Measurements from ENCODE around the gene HSPB8. TPM values are rescaled to one million over a fixed set of nuclear protein-coding genes. Genes with fewer than 3 reads are reported as not detected.

The HSPB8 gene
- total RNA-seq, 1 donor, result 2.9 TPM

- Histone ChIP-seq H4K20me1 (ENCODE audit: insufficient read depth, low read length) (no peaks in the 10 kb centered on the region), H3K4me1 (ENCODE audit: insufficient read depth, low read length) (no peaks in the 10 kb centered on the region), H3K27me3 (ENCODE audit: insufficient read depth, low read length) (no peaks in the 10 kb centered on the region), H3K9me3 (ENCODE audit: low read depth, low read length) (no peaks in the 10 kb centered on the region), H2AFZ (ENCODE audit: low read length) (no peak overlapping the region), H3K4me2 (ENCODE audit: insufficient read depth, low read length) (no peak overlapping the region), H3K4me3 (ENCODE audit: insufficient read depth, low read length) (no peak overlapping the region), H3K36me3 (ENCODE audit: insufficient read depth, low read length) (no peaks in the 10 kb centered on the region), H3K27ac (ENCODE audit: low read depth, low read length) (no peak overlapping the region), H3K79me2 (ENCODE audit: insufficient read depth, low read length) (no peaks in the 10 kb centered on the region)
- TF ChIP-seq CTCF (IDR thresholded peaks at IDR 0.05; ENCODE audit: extremely low read depth, low read depth, low read length), result no peak
- no peak for DNase-seq (ENCODE audit: insufficient read length, low spot score, missing footprints)
Measured at GRCh38 chr12:119206348-119207062, 27.8 kb downstream of the HSPB8 start.

GRCh38 chr12:119207063-119207560, 28.4 kb downstream of the HSPB8 start:
- Histone ChIP-seq H3K9me3 (ENCODE audit: low read depth, low read length) (no peaks in the 10 kb centered on the region), H3K4me3 (ENCODE audit: insufficient read depth, low read length) (no peak overlapping the region), H3K36me3 (ENCODE audit: insufficient read depth, low read length) (no peaks in the 10 kb centered on the region), H3K4me2 (ENCODE audit: insufficient read depth, low read length) (no peak overlapping the region), H3K79me2 (ENCODE audit: insufficient read depth, low read length) (no peaks in the 10 kb centered on the region), H2AFZ (ENCODE audit: low read length) (no peak overlapping the region), H3K4me1 (ENCODE audit: insufficient read depth, low read length) (no peaks in the 10 kb centered on the region), H3K27me3 (ENCODE audit: insufficient read depth, low read length) (no peaks in the 10 kb centered on the region), H4K20me1 (ENCODE audit: insufficient read depth, low read length) (no peaks in the 10 kb centered on the region), H3K27ac (ENCODE audit: low read depth, low read length) (no peak overlapping the region)
- DNase-seq (ENCODE audit: insufficient read length, low spot score, missing footprints), result no peak
- no peak for TF ChIP-seq CTCF (IDR thresholded peaks at IDR 0.05; ENCODE audit: extremely low read depth, low read depth, low read length)

GRCh38 chr12:119208626-119209061, 29.9 kb downstream of the HSPB8 start:
- no peaks in the 10 kb centered on the region for H4K20me1 ChIP-seq (ENCODE audit: insufficient read depth, low read length)
- no peaks in the 10 kb centered on the region for H3K27me3 ChIP-seq (ENCODE audit: insufficient read depth, low read length)
- DNase-seq (ENCODE audit: insufficient read length, low spot score, missing footprints), result no peak
- no peaks in the 10 kb centered on the region for H3K79me2 ChIP-seq (ENCODE audit: insufficient read depth, low read length)
- TF ChIP-seq CTCF (IDR thresholded peaks at IDR 0.05; ENCODE audit: extremely low read depth, low read depth, low read length), result no peak
- no peak overlapping the region for H3K27ac ChIP-seq (ENCODE audit: low read depth, low read length)
- H3K36me3 ChIP-seq (ENCODE audit: insufficient read depth, low read length), result no peaks in the 10 kb centered on the region
- H2AFZ ChIP-seq (ENCODE audit: low read length), result no peak overlapping the region
- no peak overlapping the region for H3K4me2 ChIP-seq (ENCODE audit: insufficient read depth, low read length)
- no peaks in the 10 kb centered on the region for H3K4me1 ChIP-seq (ENCODE audit: insufficient read depth, low read length)
- H3K4me3 ChIP-seq (ENCODE audit: insufficient read depth, low read length), result no peak overlapping the region
- no peaks in the 10 kb centered on the region for H3K9me3 ChIP-seq (ENCODE audit: low read depth, low read length)

- TF ChIP-seq CTCF (IDR thresholded peaks at IDR 0.05; ENCODE audit: extremely low read depth, low read depth, low read length), result no peak
- H3K27ac ChIP-seq (ENCODE audit: low read depth, low read length), result no peak overlapping the region
- no peak overlapping the region for H3K4me2 ChIP-seq (ENCODE audit: insufficient read depth, low read length)
- no peaks in the 10 kb centered on the region for H3K9me3 ChIP-seq (ENCODE audit: low read depth, low read length)
- H3K4me3 ChIP-seq (ENCODE audit: insufficient read depth, low read length), result no peak overlapping the region
- H2AFZ ChIP-seq (ENCODE audit: low read length), result no peak overlapping the region
- H3K79me2 ChIP-seq (ENCODE audit: insufficient read depth, low read length), result no peaks in the 10 kb centered on the region
- H3K4me1 ChIP-seq (ENCODE audit: insufficient read depth, low read length), result no peaks in the 10 kb centered on the region
- no peak for DNase-seq (ENCODE audit: insufficient read length, low spot score, missing footprints)
- no peaks in the 10 kb centered on the region for H3K36me3 ChIP-seq (ENCODE audit: insufficient read depth, low read length)
- no peaks in the 10 kb centered on the region for H4K20me1 ChIP-seq (ENCODE audit: insufficient read depth, low read length)
- H3K27me3 ChIP-seq (ENCODE audit: insufficient read depth, low read length), result no peaks in the 10 kb centered on the region
Measured at GRCh38 chr12:119211884-119212283, 33.2 kb downstream of the HSPB8 start.

Data from osteoblast (primary cell).